Measurements from ENCODE around the gene RRP1. TPM values are rescaled to one million over a fixed set of nuclear protein-coding genes. Genes with fewer than 3 reads are reported as not detected.

The RRP1 gene
- total RNA-seq, 1 donor from 2014 or later, result 10.3 TPM

- DNase-seq (ENCODE audit: low spot score), result no peak
- intact Hi-C loops (cut with DNase I), result loop anchor here (10.0 kb wide), 1 partner anchor 67 kb away; no protein-coding TSS in a partner anchor
Observed at GRCh38 chr21:43771698-43772424, 17.5 kb upstream of the RRP1 start.

DNA sequence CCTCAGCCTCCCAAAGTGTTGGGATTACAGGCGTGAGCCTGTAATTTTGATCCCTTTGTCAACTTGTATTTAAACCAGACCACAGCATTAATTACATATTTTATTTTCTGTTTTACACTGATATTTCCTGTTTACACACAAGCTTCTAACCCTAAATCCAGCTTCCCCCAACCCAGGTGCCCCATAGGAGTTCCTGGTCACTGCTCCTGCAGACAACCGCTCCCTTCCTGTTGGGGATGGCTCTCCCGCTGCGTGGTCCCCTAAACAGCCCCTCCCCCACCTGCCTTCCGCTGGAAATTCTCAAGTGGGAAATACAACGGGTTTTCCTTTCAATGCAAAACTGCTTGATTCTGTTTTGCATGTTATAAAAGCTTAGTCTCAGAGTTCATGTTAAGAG lies 17.0 kb upstream of the RRP1 start:
- DNase-seq (ENCODE audit: low spot score), result no peak
- intact Hi-C loops (cut with DNase I), result loop anchor here (10.0 kb wide), 1 partner anchor 68 kb away; no protein-coding TSS in a partner anchor

GRCh38 chr21:43774163-43774562 lies 15.2 kb upstream of the RRP1 start:
- intact Hi-C loops (cut with DNase I), result loop anchor here (10.0 kb wide), 1 partner anchor 69 kb away; no protein-coding TSS in a partner anchor
- DNase-seq (ENCODE audit: low spot score), result no peak

GRCh38 chr21:43775190-43775589 lies 14.2 kb upstream of the RRP1 start:
- no peak for DNase-seq (ENCODE audit: low spot score)
- intact Hi-C loops (cut with DNase I), result loop anchor here (10.0 kb wide), 1 partner anchor 70 kb away; no protein-coding TSS in a partner anchor

GRCh38 chr21:43775795-43776430 lies 13.5 kb upstream of the RRP1 start, which contains the start of gene CSTB:
Gene CSTB (minus strand): TSS chr21:43776308. CDS start chr21:43776269, 39 bp downstream.
- DNase-seq (ENCODE audit: low spot score), result peak; percentile 94
- intact Hi-C loops (cut with DNase I), result loop anchor here (10.0 kb wide), 1 partner anchor 71 kb away; no protein-coding TSS in a partner anchor

DNA sequence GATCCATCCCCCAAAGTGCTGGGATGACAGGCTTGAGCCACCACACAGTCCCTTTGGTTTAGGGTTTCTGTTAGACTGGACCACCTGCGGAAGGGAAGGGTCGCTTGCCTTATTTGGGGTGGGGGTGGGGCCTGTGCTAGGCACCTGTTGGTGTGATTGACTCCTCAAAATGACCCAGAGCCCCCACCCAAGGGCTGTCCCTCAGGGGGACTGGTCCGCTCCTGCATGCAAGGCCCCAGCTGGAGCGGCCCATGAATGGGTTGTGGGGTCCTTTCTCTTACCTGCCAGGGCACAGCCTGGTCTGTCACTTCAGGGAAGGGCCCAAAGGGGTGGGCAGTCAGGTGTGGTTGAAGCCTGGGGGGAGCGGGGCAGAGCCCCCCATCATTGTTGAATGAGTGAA lies 11.4 kb upstream of the RRP1 start:
- no peak for DNase-seq (ENCODE audit: low spot score)
- intact Hi-C loops (cut with DNase I), result loop anchor here (10.0 kb wide), 1 partner anchor 73 kb away; no protein-coding TSS in a partner anchor

GRCh38 chr21:43778469-43779335 lies 10.7 kb upstream of the RRP1 start:
- intact Hi-C loops (cut with DNase I), result loop anchor here (10.0 kb wide), 1 partner anchor 74 kb away; no protein-coding TSS in a partner anchor
- DNase-seq (ENCODE audit: low spot score), result no peak

DNA sequence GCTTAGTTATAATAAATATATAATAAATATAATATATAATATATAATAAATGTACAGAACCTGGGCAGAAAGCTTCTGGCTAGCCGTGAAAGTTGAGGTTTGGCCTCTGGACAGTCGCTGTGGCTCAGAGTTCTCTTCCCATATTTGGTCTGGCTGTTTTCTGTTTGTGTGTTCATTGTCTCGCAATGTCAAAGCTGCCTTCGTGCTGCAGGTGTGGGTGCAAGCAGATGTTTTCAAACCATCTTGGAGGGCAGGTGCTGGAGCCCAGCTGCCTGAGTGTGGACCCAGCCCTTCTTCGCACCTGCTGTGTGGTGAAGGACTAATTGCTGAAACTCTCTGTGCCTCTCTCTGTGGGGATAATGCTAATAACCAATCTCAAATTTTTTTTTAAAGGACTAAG lies 9.7 kb upstream of the RRP1 start:
- DNase-seq (ENCODE audit: low spot score), result no peak
- intact Hi-C loops (cut with DNase I), result loop anchor here (10.0 kb wide), 1 partner anchor 75 kb away; no protein-coding TSS in a partner anchor

- intact Hi-C loops (cut with DNase I), result no loop called here
- DNase-seq (ENCODE audit: low spot score), result no peak
Observed at GRCh38 chr21:43781846-43782245, 7.5 kb upstream of the RRP1 start.

GRCh38 chr21:43782431-43783097 lies 6.8 kb upstream of the RRP1 start:
- no peak for DNase-seq (ENCODE audit: low spot score)
- intact Hi-C loops (cut with DNase I), result no loop called here

- intact Hi-C loops (cut with DNase I), result no loop called here
- DNase-seq (ENCODE audit: low spot score), result no peak
Observed at GRCh38 chr21:43783098-43783700, 6.2 kb upstream of the RRP1 start.

DNA sequence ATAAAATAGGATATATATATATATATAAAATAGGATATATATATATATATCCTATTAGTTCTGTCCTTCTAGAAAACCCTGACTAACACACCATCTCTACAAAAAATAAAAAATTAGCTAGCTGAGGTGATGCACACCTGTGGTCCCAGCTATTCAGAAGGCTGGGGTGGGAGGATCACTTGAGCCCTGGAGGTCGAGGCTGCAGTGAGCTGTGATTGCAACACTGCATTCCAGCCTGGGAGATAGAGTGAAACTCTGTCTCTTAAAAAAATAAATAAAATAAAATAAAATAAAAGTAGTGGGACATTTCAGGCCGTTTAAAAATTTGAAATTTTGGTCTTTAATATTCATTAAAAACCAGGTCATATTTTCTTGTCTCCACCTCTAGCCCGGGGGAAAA lies 4.2 kb upstream of the RRP1 start:
- intact Hi-C loops (cut with DNase I), result no loop called here

DNA sequence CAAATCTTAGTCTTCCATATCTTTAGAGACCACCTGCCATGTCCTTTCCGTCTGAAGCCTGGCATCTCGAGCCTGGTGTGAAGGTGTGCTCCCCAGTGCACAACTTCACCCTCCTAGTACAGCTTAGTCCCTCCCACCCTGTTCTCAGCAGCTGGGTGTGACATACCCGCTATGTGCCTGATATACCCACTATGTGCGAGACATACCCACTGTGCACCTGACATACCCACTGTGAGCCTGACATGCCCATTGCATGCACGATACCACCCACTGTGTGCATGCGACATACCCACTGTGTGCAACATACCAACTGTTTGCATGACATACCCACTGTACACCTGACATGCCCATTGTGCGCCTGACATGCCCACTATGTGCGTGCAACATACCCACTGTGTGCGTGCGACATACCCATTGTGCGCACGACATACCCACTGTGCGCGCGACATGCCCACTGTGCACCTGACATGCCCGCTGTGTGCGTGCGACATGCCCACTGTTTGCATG lies 3.0 kb upstream of the RRP1 start:
- no peak for DNase-seq (ENCODE audit: low spot score)
- intact Hi-C loops (cut with DNase I), result no loop called here

More for the DNA sequence above, 4.2 kb upstream of the RRP1 start:
- DNase-seq (ENCODE audit: low spot score), result no peak

GRCh38 chr21:43786807-43787440 lies 2.5 kb upstream of the RRP1 start:
- no peak for DNase-seq (ENCODE audit: low spot score)
- intact Hi-C loops (cut with DNase I), result no loop called here

DNA sequence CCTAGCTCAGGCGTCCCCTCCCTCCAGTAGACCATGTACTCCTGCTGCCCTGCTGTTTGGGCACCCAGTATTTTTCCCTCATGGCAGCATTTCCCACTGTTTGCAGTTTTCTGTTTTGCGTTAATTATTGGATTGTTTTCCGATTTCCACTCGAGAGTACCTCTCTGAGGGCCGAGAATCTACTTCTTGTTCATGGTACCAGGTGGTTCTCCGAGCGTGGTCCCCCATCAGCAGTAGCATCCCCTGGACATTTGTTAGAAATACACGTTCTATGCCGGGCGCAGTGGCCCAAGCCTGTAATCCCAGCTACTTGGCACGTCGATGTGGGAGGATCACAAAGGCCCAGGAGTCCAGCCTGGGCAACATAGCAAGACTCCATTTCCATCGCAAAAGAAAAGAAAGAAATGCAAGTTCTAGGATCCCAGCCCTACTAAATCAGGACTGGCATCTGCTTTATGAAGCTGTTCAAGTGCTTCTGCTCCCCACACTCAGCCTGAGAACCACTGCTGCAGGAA lies 690 bp downstream of the RRP1 start:
- intact Hi-C loops (cut with DNase I), result no loop called here
- no peak for DNase-seq (ENCODE audit: low spot score)

- no peak for DNase-seq (ENCODE audit: low spot score)
- intact Hi-C loops (cut with DNase I), result no loop called here
Observed at GRCh38 chr21:43792406-43792805, 3.0 kb downstream of the RRP1 start.

DNA sequence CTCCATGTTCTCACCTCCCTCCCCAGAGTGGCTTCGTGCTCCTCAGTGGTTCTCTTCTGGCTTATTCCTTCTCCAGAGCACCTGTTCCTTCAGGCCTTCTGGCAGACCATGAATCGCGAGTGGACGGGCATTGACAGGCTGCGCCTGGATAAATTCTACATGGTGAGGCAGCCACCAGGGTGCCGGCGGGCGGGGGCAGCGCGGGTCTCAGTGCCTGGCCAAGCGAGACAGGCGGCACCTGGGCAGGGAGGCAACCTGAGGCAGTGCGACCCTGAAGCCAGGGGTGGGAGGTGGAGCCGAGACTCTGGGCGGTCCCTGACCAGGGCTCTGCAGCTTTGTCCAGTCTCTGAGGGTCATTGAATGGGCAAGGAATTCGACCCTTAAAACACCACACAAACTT lies 3.9 kb downstream of the RRP1 start:
- DNase-seq (ENCODE audit: low spot score), result no peak
- intact Hi-C loops (cut with DNase I), result no loop called here

GRCh38 chr21:43794311-43794710 lies 4.9 kb downstream of the RRP1 start:
- DNase-seq (ENCODE audit: low spot score), result no peak
- intact Hi-C loops (cut with DNase I), result no loop called here

Measured in cardiac septum (tissue), 1 donor.